ENCODE results near the gene LTA. TPM values are rescaled to one million over a fixed set of nuclear protein-coding genes. Genes with fewer than 3 reads are reported as not detected.

The LTA gene
- polyA plus RNA-seq (2013, experiment 1 of 2) = 0.22 TPM
- not detected for polyA plus RNA-seq (2013, experiment 2 of 2)

DNA sequence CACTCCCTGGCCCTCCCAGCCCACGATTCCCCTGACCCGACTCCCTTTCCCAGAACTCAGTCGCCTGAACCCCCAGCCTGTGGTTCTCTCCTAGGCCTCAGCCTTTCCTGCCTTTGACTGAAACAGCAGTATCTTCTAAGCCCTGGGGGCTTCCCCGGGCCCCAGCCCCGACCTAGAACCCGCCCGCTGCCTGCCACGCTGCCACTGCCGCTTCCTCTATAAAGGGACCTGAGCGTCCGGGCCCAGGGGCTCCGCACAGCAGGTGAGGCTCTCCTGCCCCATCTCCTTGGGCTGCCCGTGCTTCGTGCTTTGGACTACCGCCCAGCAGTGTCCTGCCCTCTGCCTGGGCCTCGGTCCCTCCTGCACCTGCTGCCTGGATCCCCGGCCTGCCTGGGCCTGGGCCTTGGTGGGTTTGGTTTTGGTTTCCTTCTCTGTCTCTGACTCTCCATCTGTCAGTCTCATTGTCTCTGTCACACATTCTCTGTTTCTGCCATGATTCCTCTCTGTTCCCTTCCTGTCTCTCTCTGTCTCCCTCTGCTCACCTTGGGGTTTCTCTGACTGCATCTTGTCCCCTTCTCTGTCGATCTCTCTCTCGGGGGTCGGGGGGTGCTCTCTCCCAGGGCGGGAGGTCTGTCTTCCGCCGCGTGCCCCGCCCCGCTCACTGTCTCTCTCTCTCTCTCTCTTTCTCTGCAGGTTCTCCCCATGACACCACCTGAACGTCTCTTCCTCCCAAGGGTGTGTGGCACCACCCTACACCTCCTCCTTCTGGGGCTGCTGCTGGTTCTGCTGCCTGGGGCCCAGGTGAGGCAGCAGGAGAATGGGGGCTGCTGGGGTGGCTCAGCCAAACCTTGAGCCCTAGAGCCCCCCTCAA, at the start of gene LTA:
Gene LTA, plus strand, starts transcription at position 249 of the 871 bp plus-strand sequence. Its CDS starts 454 bp downstream, at position 703.
- Histone ChIP-seq H3K4me1 (ENCODE audit: control insufficient read depth, insufficient read depth, low read length, poor library complexity, severe bottlenecking) (peaks cover 12% of the 10 kb centered on the region), H3K9me3 (ENCODE audit: control insufficient read depth, low read length) (no peaks in the 10 kb centered on the region), H3K4me3 (ENCODE audit: extremely low read depth, insufficient read depth, low read length, poor library complexity, severe bottlenecking) (no peak within 1 kb of the TSS), H3K36me3 (ENCODE audit: control insufficient read depth, insufficient read depth, low read length) (no peaks in the 10 kb centered on the region), H3K27ac (ENCODE audit: low read depth, low read length, severe bottlenecking) (no peak within 1 kb of the TSS)
- 90 to 95% methylated on average over 19 to 26 of the region's 27 CpGs for WGBS, 2 experiments (ENCODE audit: insufficient coverage in 2 of 2)

GRCh38 chr6:31525553-31525931, 46.5 kb upstream of the LTA start:
- 80 to 91% methylated on average over 2 to 5 of the region's 8 CpGs for WGBS, 2 experiments (ENCODE audit: insufficient coverage in 2 of 2)
- Histone ChIP-seq H3K4me1 (ENCODE audit: control insufficient read depth, insufficient read depth, low read length, poor library complexity, severe bottlenecking) (peaks cover 12% of the 10 kb centered on the region), H3K9me3 (ENCODE audit: control insufficient read depth, low read length) (no peaks in the 10 kb centered on the region), H3K27ac (ENCODE audit: low read depth, low read length, severe bottlenecking) (peak overlapping the region; percentile 64), H3K36me3 (ENCODE audit: control insufficient read depth, insufficient read depth, low read length) (peaks cover 14% of the 10 kb centered on the region), H3K4me3 (ENCODE audit: extremely low read depth, insufficient read depth, low read length, poor library complexity, severe bottlenecking) (no peak overlapping the region)

GRCh38 chr6:31525932-31526591, 46.0 kb upstream of the LTA start:
- H3K27ac ChIP-seq (ENCODE audit: low read depth, low read length, severe bottlenecking) = peak overlapping the region; percentile 64
- no peaks in the 10 kb centered on the region for H3K9me3 ChIP-seq (ENCODE audit: control insufficient read depth, low read length)
- no peak overlapping the region for H3K4me3 ChIP-seq (ENCODE audit: extremely low read depth, insufficient read depth, low read length, poor library complexity, severe bottlenecking)
- 87 to 89% methylated on average over 2 to 4 of the region's 4 CpGs for WGBS, 2 experiments (ENCODE audit: insufficient coverage in 2 of 2)
- H3K36me3 ChIP-seq (ENCODE audit: control insufficient read depth, insufficient read depth, low read length) = peaks cover 20% of the 10 kb centered on the region
- H3K4me1 ChIP-seq (ENCODE audit: control insufficient read depth, insufficient read depth, low read length, poor library complexity, severe bottlenecking) = peaks cover 12% of the 10 kb centered on the region

- peak overlapping the region; percentile 23 for H3K27ac ChIP-seq (ENCODE audit: low read depth, low read length, severe bottlenecking)
- peaks cover 42% of the 10 kb centered on the region for H3K36me3 ChIP-seq (ENCODE audit: control insufficient read depth, insufficient read depth, low read length)
- 89 to 100% methylated on average over 3 to 4 of the region's 4 CpGs for WGBS, 2 experiments (ENCODE audit: insufficient coverage in 2 of 2)
- H3K9me3 ChIP-seq (ENCODE audit: control insufficient read depth, low read length) = no peaks in the 10 kb centered on the region
- H3K4me1 ChIP-seq (ENCODE audit: control insufficient read depth, insufficient read depth, low read length, poor library complexity, severe bottlenecking) = peaks cover 12% of the 10 kb centered on the region
- H3K4me3 ChIP-seq (ENCODE audit: extremely low read depth, insufficient read depth, low read length, poor library complexity, severe bottlenecking) = no peak overlapping the region
Observed at GRCh38 chr6:31528307-31528777, 43.7 kb upstream of the LTA start.

DNA sequence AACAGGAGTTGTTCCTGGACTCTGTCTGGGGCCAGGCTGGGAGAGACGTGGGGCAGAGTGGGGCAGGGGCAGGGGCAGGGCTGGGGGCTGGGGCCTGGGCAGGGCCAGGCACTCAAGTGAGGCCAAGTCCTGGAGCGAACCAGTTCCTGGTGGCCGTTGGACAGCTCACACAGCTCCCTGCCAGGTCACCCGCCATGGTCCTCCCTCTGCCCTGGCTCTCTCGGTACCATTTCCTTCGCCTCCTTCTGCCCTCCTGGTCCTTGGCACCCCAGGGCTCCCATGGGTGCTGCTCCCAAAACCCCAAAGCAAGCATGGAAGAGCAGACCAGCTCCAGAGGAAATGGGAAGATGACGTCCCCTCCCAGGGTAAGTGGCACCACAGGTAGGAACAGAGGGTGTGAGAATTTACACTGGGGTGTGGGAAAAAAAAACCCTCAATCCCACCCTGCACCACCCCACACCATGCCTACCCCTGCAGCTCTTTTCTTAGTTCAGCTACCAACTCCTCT, 43.2 kb upstream of the LTA start, which contains the start of gene MCCD1:
Gene MCCD1, plus strand, starts transcription at position 142 of the 508 bp plus-strand sequence. Its CDS starts 53 bp downstream, at position 195.
- no peak within 1 kb of the TSS for H3K4me3 ChIP-seq (ENCODE audit: extremely low read depth, insufficient read depth, low read length, poor library complexity, severe bottlenecking)
- H3K36me3 ChIP-seq (ENCODE audit: control insufficient read depth, insufficient read depth, low read length) = peaks cover 48% of the 10 kb centered on the region
- no peaks in the 10 kb centered on the region for H3K9me3 ChIP-seq (ENCODE audit: control insufficient read depth, low read length)
- peaks cover 12% of the 10 kb centered on the region for H3K4me1 ChIP-seq (ENCODE audit: control insufficient read depth, insufficient read depth, low read length, poor library complexity, severe bottlenecking)
- 92 to 95% methylated on average over 6 of the region's 7 CpGs for WGBS, 2 experiments (ENCODE audit: insufficient coverage in 2 of 2)
- H3K27ac ChIP-seq (ENCODE audit: low read depth, low read length, severe bottlenecking) = peak within 1 kb of the TSS; percentile 41

GRCh38 chr6:31529329-31530150, 42.5 kb upstream of the LTA start:
- Histone ChIP-seq H3K4me1 (ENCODE audit: control insufficient read depth, insufficient read depth, low read length, poor library complexity, severe bottlenecking) (peaks cover 12% of the 10 kb centered on the region), H3K4me3 (ENCODE audit: extremely low read depth, insufficient read depth, low read length, poor library complexity, severe bottlenecking) (no peak overlapping the region), H3K36me3 (ENCODE audit: control insufficient read depth, insufficient read depth, low read length) (peaks cover 54% of the 10 kb centered on the region), H3K9me3 (ENCODE audit: control insufficient read depth, low read length) (no peaks in the 10 kb centered on the region), H3K27ac (ENCODE audit: low read depth, low read length, severe bottlenecking) (peak overlapping the region; percentile 41)
- WGBS, 2 experiments (ENCODE audit: insufficient coverage in 2 of 2) = 81 to 82% methylated on average over 11 to 12 of the region's 12 CpGs

GRCh38 chr6:31530659-31531058, 41.4 kb upstream of the LTA start:
- H3K27ac ChIP-seq (ENCODE audit: low read depth, low read length, severe bottlenecking) = no peak overlapping the region
- no peaks in the 10 kb centered on the region for H3K9me3 ChIP-seq (ENCODE audit: control insufficient read depth, low read length)
- peaks cover 10% of the 10 kb centered on the region for H3K4me1 ChIP-seq (ENCODE audit: control insufficient read depth, insufficient read depth, low read length, poor library complexity, severe bottlenecking)
- H3K36me3 ChIP-seq (ENCODE audit: control insufficient read depth, insufficient read depth, low read length) = peaks cover 66% of the 10 kb centered on the region
- WGBS, 2 experiments (ENCODE audit: insufficient coverage in 2 of 2) = 94 to 95% methylated on average over 4 to 6 of the region's 6 CpGs
- no peak overlapping the region for H3K4me3 ChIP-seq (ENCODE audit: extremely low read depth, insufficient read depth, low read length, poor library complexity, severe bottlenecking)

GRCh38 chr6:31531162-31531561, 40.9 kb upstream of the LTA start:
- no peak overlapping the region for H3K27ac ChIP-seq (ENCODE audit: low read depth, low read length, severe bottlenecking)
- peaks cover 71% of the 10 kb centered on the region for H3K36me3 ChIP-seq (ENCODE audit: control insufficient read depth, insufficient read depth, low read length)
- 100% methylated on average over 2 of the region's 7 CpGs for WGBS, 2 experiments (ENCODE audit: insufficient coverage in 2 of 2)

DNA sequence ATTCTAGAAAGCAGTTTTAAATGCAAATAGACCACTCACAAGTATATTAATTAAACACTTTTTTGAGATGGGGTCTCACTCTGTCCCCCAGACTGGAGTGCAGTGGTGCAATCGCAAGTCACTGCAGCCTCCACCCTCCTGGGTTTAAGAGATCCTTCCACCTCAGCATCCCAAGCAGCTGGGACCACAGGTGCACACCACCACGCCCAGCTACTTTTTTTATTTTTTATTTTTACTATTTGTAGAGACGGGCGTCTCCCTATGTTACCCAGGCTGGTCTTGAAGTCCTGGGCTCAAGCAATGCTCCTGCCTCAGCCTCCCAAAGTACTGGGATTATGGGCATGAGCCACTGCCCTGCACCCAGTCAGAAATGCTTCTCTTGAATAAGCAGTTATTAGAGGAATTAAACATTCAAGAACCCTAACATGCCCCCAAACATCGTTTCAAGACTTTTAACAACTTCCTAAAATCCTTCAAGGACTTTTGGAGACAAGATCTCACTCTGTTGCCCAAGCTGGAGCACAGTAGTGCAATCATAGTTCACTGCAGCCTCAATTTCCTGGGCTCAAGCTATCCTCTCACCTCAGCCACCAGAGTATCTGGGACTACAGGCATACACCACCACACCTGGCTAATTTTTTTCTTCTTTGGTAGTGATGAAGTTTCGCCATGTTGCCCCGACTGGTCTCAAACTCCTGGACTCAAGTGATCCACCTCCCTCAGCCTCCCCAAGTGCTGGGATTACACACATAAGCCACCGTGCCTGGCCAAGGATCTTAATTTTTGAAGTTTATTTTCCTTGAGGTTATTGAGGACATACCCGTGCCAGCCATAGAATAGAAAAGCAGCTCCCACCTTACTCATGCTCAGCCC, 40.1 kb upstream of the LTA start:
- H3K36me3 ChIP-seq (ENCODE audit: control insufficient read depth, insufficient read depth, low read length) = peaks cover 79% of the 10 kb centered on the region
- H3K27ac ChIP-seq (ENCODE audit: low read depth, low read length, severe bottlenecking) = no peak overlapping the region
- no peaks in the 10 kb centered on the region for H3K9me3 ChIP-seq (ENCODE audit: control insufficient read depth, low read length)
- WGBS, 2 experiments (ENCODE audit: insufficient coverage in 2 of 2) = 96 to 100% methylated on average over 4 to 9 of the region's 9 CpGs
- no peak overlapping the region for H3K4me3 ChIP-seq (ENCODE audit: extremely low read depth, insufficient read depth, low read length, poor library complexity, severe bottlenecking)
- no peaks in the 10 kb centered on the region for H3K4me1 ChIP-seq (ENCODE audit: control insufficient read depth, insufficient read depth, low read length, poor library complexity, severe bottlenecking)

More at GRCh38 chr6:31531162-31531561, 40.9 kb upstream of the LTA start:
- Histone ChIP-seq H3K4me1 (ENCODE audit: control insufficient read depth, insufficient read depth, low read length, poor library complexity, severe bottlenecking) (peaks cover 5% of the 10 kb centered on the region), H3K9me3 (ENCODE audit: control insufficient read depth, low read length) (no peaks in the 10 kb centered on the region), H3K4me3 (ENCODE audit: extremely low read depth, insufficient read depth, low read length, poor library complexity, severe bottlenecking) (no peak overlapping the region)

Measured in mesodermal cell (in vitro differentiated cells).